HepG2 (cell line): Measurements from ENCODE around the gene PDE2A.

Source experiments
- AGO2 ChIP-seq: fragments of 200-400 bp; formaldehyde crosslinking; optimal IDR thresholded peaks from 2 replicates; pipeline ENCODE3; 2017; ENCODE audit warnings: mild to moderate bottlenecking, low read depth, low read length, moderate library complexity
- NFE2 ChIP-seq: sonication (generic); formaldehyde crosslinking; IDR thresholded peaks from 2 replicates; pipeline ENCODE4 v1.4.0; 2020; ENCODE audit warnings: missing genetic modification reagents
- RELA ChIP-seq: sonication (generic); formaldehyde crosslinking; IDR thresholded peaks from 2 replicates; pipeline ENCODE4 v1.4.0; 2020; ENCODE audit warnings: missing genetic modification reagents
- SMARCC2 ChIP-seq: fragments of 450-650 bp; IDR thresholded peaks from 2 replicates; pipeline ENCODE4 v1.6.1; 2017; ENCODE audit warnings: antibody characterized with exemption, mild to moderate bottlenecking
- USF2 ChIP-seq, 2 experiments: sonication (generic) in 1 of 2; formaldehyde crosslinking in 1 of 2; IDR thresholded peaks; 2 replicates each; pipeline versions ENCODE4 v1.5.1 to v1.6.1; 2011 to 2020; ENCODE audit warnings: borderline replicate concordance in 1 of 2, low read depth in 1 of 2, low read length in 1 of 2, mild to moderate bottlenecking in 1 of 2, missing genetic modification reagents in 1 of 2, moderate library complexity in 1 of 2
- ZNF280D ChIP-seq: sonication (generic); formaldehyde crosslinking; IDR thresholded peaks from 2 replicates; pipeline ENCODE4 v1.5.1; 2020; ENCODE audit warnings: mild to moderate bottlenecking, missing genetic modification reagents
- ZNF615 ChIP-seq: sonication (generic); formaldehyde crosslinking; IDR thresholded peaks from 2 replicates; pipeline ENCODE4 v1.5.0; 2020; ENCODE audit warnings: mild to moderate bottlenecking, missing genetic modification reagents, borderline replicate concordance
- TF ChIP-seq, protein P1 (sequence below): sonication (generic); formaldehyde crosslinking; IDR thresholded peaks from 2 replicates; pipeline ENCODE4 v1.5.0; 2020; ENCODE audit warnings: missing genetic modification reagents

DNA sequence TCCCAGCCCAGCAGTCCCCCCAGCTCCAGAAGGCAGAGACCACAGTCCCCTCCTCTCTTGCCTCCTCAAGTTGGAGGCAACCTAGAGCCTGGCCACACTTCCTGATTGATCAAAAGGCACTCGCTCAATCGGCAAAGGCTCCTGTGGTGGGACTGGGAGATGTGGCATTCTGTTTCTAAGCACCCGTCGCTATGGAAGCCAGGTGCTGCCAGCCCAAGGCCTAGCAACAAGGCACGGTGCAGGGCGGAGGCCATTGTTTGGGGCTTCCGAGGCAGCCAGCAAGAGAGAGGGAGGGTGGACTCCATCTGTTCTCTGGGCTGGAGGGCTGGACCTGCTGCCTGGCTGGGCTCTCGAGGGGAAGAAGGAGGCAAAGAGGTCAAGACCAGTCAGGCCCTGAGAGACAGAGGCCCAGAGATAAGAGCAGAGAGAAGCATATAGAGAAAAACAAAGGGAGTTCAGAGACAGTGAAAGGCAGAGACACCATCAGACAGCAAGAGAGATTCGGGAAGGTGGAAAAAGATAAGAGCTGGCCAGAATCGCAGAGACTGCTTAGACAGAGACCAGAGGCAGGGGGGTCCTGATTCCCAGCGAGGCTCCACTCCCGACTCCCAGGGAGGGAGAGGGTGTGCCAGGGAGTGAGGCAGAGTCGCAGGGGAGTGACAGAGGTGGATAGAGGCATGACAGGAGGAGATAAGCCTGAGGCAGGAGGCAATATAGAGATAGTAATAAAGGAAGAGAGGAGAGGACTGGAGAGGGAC is 21.2 kb downstream of the PDE2A start:
- TF ChIP-seq NFE2 (CRISPR knock-in tag) (no peak), ZNF615 (CRISPR knock-in tag) (no peak), USF2 (IDR thresholded peaks at IDR 0.05; ENCODE audit: low read depth, low read length) (no peak), USF2 (CRISPR knock-in tag; IDR thresholded peaks at IDR 0.05; ENCODE audit: borderline replicate concordance) (no peak), AGO2 (no peak), RELA (CRISPR knock-in tag) (no peak), ZNF280D (no peak), SMARCC2 (no peak)
- TF ChIP-seq, protein P1, sequence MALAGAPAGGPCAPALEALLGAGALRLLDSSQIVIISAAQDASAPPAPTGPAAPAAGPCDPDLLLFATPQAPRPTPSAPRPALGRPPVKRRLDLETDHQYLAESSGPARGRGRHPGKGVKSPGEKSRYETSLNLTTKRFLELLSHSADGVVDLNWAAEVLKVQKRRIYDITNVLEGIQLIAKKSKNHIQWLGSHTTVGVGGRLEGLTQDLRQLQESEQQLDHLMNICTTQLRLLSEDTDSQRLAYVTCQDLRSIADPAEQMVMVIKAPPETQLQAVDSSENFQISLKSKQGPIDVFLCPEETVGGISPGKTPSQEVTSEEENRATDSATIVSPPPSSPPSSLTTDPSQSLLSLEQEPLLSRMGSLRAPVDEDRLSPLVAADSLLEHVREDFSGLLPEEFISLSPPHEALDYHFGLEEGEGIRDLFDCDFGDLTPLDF: no peak
